Stimulated activated CD4-positive, alpha-beta T cell treated with anti-CD3 and anti-CD28 coated beads, Interleukin-12 subunit alpha, Interleukin-12 subunit beta, amount 100 ng/mL, for 48 hours (primary cell): Measurements from ENCODE around the gene STAT4.

Experiments used
- DNase-seq, 3 donors: peaks; one replicate each; pipeline ENCODE4 v3.0.0-alpha.2; 2020; ENCODE audit warnings: low read depth in 2 of 3, low spot score in 1 of 3

Gene STAT4

GRCh38 chr2:191174442-191174841 is 23.6 kb upstream of the STAT4 start:
- no peak for DNase-seq

- DNase-seq = no peak
Observed at GRCh38 chr2:191173206-191173605, 22.4 kb upstream of the STAT4 start.

GRCh38 chr2:191171708-191172355 is 21.0 kb upstream of the STAT4 start:
- no peak for DNase-seq

GRCh38 chr2:191171286-191171685 is 20.5 kb upstream of the STAT4 start:
- DNase-seq = no peak

GRCh38 chr2:191170773-191171172 is 20.0 kb upstream of the STAT4 start:
- no peak for DNase-seq

- DNase-seq = no peak
Observed at GRCh38 chr2:191170301-191170636, 19.5 kb upstream of the STAT4 start.

GRCh38 chr2:191169456-191170300 is 18.9 kb upstream of the STAT4 start:
- no peak for DNase-seq

GRCh38 chr2:191167766-191168165 is 17.0 kb upstream of the STAT4 start:
- no peak for DNase-seq

- no peak for DNase-seq
Observed at GRCh38 chr2:191166756-191167445, 16.1 kb upstream of the STAT4 start.

- DNase-seq = no peak
Observed at GRCh38 chr2:191166111-191166755, 15.4 kb upstream of the STAT4 start.

- no peak for DNase-seq
Observed at GRCh38 chr2:191165176-191165643, 14.4 kb upstream of the STAT4 start.

GRCh38 chr2:191158747-191159146 is 8.0 kb upstream of the STAT4 start:
- no peak for DNase-seq

- no peak for DNase-seq
Observed at GRCh38 chr2:191158193-191158592, 7.4 kb upstream of the STAT4 start.

- no peak for DNase-seq
Observed at GRCh38 chr2:191155608-191156071, 4.8 kb upstream of the STAT4 start.

- DNase-seq = no peak
Observed at GRCh38 chr2:191153716-191154115, 2.9 kb upstream of the STAT4 start.

- DNase-seq = no peak
Observed at GRCh38 chr2:191152482-191153240, 1.9 kb upstream of the STAT4 start.

- no peak for DNase-seq
Observed at GRCh38 chr2:191151331-191151730, 537 bp upstream of the STAT4 start.

- no peak for DNase-seq
Observed at GRCh38 chr2:191150230-191150599, 579 bp downstream of the STAT4 start.

- DNase-seq = no peak
Observed at GRCh38 chr2:191149391-191149790, 1.4 kb downstream of the STAT4 start.

GRCh38 chr2:191148791-191149190 is 2.0 kb downstream of the STAT4 start:
- DNase-seq = no peak

GRCh38 chr2:191148281-191148680 is 2.5 kb downstream of the STAT4 start:
- no peak for DNase-seq
